ENCODE data around the gene TMOD2.

- no peak for TF ChIP-seq CTCF (IDR thresholded peaks at IDR 0.05)
- no peak for TF ChIP-seq POLR2A (IDR thresholded peaks at IDR 0.05; ENCODE audit: low read depth)
- TF ChIP-seq EP300 (IDR thresholded peaks at IDR 0.05), result no peak
- no peak for TF ChIP-seq POLR2AphosphoS5 (IDR thresholded peaks at IDR 0.05)
Observed at GRCh38 chr15:51709031-51709430, 42.4 kb upstream of the TMOD2 start.

Data from esophagus muscularis mucosa (tissue), 4 donors.